DOHH2 (cell line): ENCODE results near the gene IMPDH1.

ENCODE experiments used
- EZH2phosphoT487 ChIP-seq: fragments of 200-600 bp; sonication (generic); IDR thresholded peaks from 2 replicates; pipeline ENCODE4 v1.6.1; 2017; ENCODE audit warnings: borderline replicate concordance, mild to moderate bottlenecking, antibody characterized with exemption, low read length, moderate library complexity, mixed read lengths
- TF ChIP-seq, protein P1 (sequence below): fragments of 200-600 bp; sonication (generic); IDR thresholded peaks from one replicate; pipeline ENCODE4 v1.5.1; 2014; ENCODE audit warnings: antibody characterized with exemption, mild to moderate bottlenecking, low read depth, low read length; ENCODE audit not compliant: poor library complexity, severe bottlenecking

DNA sequence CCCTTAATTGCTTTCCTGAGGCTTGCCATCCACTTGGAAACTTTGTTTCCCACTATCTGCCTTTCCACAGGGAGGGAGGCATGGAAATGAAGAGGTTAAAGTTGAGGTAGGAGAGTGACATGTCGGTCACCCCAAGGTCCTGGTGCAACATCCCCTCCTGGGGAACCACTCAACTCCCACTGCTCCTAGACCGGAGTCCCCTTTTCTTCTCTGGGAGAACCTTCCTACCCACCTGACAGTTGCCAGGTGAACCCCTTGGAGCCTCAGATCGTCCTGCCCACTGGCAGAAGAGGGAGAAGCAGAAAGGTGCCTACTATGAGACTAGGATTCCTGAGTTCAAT, 21.7 kb downstream of the IMPDH1 start:
- TF ChIP-seq, protein P1, sequence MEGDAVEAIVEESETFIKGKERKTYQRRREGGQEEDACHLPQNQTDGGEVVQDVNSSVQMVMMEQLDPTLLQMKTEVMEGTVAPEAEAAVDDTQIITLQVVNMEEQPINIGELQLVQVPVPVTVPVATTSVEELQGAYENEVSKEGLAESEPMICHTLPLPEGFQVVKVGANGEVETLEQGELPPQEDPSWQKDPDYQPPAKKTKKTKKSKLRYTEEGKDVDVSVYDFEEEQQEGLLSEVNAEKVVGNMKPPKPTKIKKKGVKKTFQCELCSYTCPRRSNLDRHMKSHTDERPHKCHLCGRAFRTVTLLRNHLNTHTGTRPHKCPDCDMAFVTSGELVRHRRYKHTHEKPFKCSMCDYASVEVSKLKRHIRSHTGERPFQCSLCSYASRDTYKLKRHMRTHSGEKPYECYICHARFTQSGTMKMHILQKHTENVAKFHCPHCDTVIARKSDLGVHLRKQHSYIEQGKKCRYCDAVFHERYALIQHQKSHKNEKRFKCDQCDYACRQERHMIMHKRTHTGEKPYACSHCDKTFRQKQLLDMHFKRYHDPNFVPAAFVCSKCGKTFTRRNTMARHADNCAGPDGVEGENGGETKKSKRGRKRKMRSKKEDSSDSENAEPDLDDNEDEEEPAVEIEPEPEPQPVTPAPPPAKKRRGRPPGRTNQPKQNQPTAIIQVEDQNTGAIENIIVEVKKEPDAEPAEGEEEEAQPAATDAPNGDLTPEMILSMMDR: no peak
- no peak for TF ChIP-seq EZH2phosphoT487
